ENCODE results near the gene PRKCA. TPM values are rescaled to one million over a fixed set of nuclear protein-coding genes. Genes with fewer than 3 reads are reported as not detected.

PRKCA gene
- total RNA-seq, 1 experiment from 2014 or later: 29.5 TPM

- TF ChIP-seq, protein P1, sequence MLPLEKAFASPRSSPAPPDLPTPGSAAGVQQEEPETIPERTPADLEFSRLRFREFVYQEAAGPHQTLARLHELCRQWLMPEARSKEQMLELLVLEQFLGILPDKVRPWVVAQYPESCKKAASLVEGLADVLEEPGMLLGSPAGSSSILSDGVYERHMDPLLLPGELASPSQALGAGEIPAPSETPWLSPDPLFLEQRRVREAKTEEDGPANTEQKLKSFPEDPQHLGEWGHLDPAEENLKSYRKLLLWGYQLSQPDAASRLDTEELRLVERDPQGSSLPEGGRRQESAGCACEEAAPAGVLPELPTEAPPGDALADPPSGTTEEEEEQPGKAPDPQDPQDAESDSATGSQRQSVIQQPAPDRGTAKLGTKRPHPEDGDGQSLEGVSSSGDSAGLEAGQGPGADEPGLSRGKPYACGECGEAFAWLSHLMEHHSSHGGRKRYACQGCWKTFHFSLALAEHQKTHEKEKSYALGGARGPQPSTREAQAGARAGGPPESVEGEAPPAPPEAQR (CRISPR knock-in tag; IDR thresholded peaks at IDR 0.05): no peak
- TF ChIP-seq STAT6 (CRISPR knock-in tag; conservative IDR thresholded peaks at IDR 0.05; ENCODE audit: low read depth) (no peak), TCF7 (CRISPR knock-in tag; IDR thresholded peaks at IDR 0.05; ENCODE audit: low read depth) (no peak)
Measured at GRCh38 chr17:66605541-66605940, 303.1 kb downstream of the PRKCA start (continued).

GRCh38 chr17:66610361-66611133, 308.1 kb downstream of the PRKCA start:
- Mint-ChIP-seq H3K36me3 (peaks cover 14% of the 10 kb centered on the region), H3K27me3 (ENCODE audit: low read depth) (no peaks in the 10 kb centered on the region; the same call in 1 of the 2 replicates), H3K9me3 (peaks cover 30% of the 10 kb centered on the region), H3K27ac (no peak overlapping the region), H3K4me3 (no peak overlapping the region), H3K4me1 (peaks cover 9% of the 10 kb centered on the region)
- no peak for DNase-seq (ENCODE audit: low spot score)
- ChIA-PET POLR2A (no interaction called here), CTCF (no interaction called here)
- ATAC-seq: no peak
- TF ChIP-seq ZBTB43 (CRISPR knock-in tag; IDR thresholded peaks at IDR 0.05) (no peak), MAX (CRISPR knock-in tag; IDR thresholded peaks at IDR 0.05) (no peak), ATF1 (CRISPR knock-in tag; IDR thresholded peaks at IDR 0.05) (no peak), CBFB (CRISPR knock-in tag; IDR thresholded peaks at IDR 0.05; ENCODE audit: low read depth) (no peak), JUN (CRISPR knock-in tag; IDR thresholded peaks at IDR 0.05) (no peak), PRRX2 (CRISPR knock-in tag; IDR thresholded peaks at IDR 0.05) (no peak), MYBL2 (CRISPR knock-in tag; IDR thresholded peaks at IDR 0.05) (no peak), IRF1 (CRISPR knock-in tag; IDR thresholded peaks at IDR 0.05) (no peak), ZNF423 (CRISPR knock-in tag; IDR thresholded peaks at IDR 0.05) (no peak), ARID4B (CRISPR knock-in tag; IDR thresholded peaks at IDR 0.05; ENCODE audit: borderline replicate concordance) (no peak)
- TF ChIP-seq, protein P2, sequence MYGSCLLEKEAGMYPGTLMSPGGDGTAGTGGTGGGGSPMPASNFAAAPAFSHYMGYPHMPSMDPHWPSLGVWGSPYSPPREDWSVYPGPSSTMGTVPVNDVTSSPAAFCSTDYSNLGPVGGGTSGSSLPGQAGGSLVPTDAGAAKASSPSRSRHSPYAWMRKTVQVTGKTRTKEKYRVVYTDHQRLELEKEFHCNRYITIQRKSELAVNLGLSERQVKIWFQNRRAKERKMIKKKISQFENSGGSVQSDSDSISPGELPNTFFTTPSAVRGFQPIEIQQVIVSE (CRISPR knock-in tag; IDR thresholded peaks at IDR 0.05; ENCODE audit: borderline replicate concordance): no peak
- TF ChIP-seq, protein P3, sequence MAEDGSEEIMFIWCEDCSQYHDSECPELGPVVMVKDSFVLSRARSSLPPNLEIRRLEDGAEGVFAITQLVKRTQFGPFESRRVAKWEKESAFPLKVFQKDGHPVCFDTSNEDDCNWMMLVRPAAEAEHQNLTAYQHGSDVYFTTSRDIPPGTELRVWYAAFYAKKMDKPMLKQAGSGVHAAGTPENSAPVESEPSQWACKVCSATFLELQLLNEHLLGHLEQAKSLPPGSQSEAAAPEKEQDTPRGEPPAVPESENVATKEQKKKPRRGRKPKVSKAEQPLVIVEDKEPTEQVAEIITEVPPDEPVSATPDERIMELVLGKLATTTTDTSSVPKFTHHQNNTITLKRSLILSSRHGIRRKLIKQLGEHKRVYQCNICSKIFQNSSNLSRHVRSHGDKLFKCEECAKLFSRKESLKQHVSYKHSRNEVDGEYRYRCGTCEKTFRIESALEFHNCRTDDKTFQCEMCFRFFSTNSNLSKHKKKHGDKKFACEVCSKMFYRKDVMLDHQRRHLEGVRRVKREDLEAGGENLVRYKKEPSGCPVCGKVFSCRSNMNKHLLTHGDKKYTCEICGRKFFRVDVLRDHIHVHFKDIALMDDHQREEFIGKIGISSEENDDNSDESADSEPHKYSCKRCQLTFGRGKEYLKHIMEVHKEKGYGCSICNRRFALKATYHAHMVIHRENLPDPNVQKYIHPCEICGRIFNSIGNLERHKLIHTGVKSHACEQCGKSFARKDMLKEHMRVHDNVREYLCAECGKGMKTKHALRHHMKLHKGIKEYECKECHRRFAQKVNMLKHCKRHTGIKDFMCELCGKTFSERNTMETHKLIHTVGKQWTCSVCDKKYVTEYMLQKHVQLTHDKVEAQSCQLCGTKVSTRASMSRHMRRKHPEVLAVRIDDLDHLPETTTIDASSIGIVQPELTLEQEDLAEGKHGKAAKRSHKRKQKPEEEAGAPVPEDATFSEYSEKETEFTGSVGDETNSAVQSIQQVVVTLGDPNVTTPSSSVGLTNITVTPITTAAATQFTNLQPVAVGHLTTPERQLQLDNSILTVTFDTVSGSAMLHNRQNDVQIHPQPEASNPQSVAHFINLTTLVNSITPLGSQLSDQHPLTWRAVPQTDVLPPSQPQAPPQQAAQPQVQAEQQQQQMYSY (CRISPR knock-in tag; IDR thresholded peaks at IDR 0.05): no peak
- TF ChIP-seq, protein P4, sequence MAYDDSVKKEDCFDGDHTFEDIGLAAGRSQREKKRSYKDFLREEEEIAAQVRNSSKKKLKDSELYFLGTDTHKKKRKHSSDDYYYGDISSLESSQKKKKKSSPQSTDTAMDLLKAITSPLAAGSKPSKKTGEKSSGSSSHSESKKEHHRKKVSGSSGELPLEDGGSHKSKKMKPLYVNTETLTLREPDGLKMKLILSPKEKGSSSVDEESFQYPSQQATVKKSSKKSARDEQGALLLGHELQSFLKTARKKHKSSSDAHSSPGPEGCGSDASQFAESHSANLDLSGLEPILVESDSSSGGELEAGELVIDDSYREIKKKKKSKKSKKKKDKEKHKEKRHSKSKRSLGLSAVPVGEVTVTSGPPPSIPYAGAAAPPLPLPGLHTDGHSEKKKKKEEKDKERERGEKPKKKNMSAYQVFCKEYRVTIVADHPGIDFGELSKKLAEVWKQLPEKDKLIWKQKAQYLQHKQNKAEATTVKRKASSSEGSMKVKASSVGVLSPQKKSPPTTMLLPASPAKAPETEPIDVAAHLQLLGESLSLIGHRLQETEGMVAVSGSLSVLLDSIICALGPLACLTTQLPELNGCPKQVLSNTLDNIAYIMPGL (CRISPR knock-in tag; IDR thresholded peaks at IDR 0.05): no peak

All from WTC11 (cell line).